Left renal cortex interstitium (tissue), 4 donors: ENCODE measurements around the gene LHFPL3. TPM values are rescaled to one million over a fixed set of nuclear protein-coding genes. Genes with fewer than 3 reads are reported as not detected.
"Not testable (repeated sequence)": the region's sequence is repeated elsewhere in the genome, so short reads cannot be mapped to it uniquely, and the experiment has no call there.

Experiments used
- DNase-seq, 4 donors: peaks; one replicate each; pipeline ENCODE4 v3.0.0-alpha.2; 2013; ENCODE audit warnings: low read depth in 4 of 4, low spot score in 2 of 4, missing footprints in 1 of 4
- polyA plus RNA-seq, 4 donors: library from polyadenylated mRNA; unstranded; fragments of 120-200 nt; gene quantifications; one replicate each; pipeline ENCODE4 v1.2.1, GENCODE V29; 2013; ENCODE audit not compliant: insufficient read length in 4 of 4

The LHFPL3 gene
- polyA plus RNA-seq, 4 donors = 5.2 to 11.3 (median 5.9) TPM

GRCh38 chr7:104661575-104661974 lies 333.2 kb downstream of the LHFPL3 start:
- DNase-seq = no peak

GRCh38 chr7:104664648-104665047 lies 336.2 kb downstream of the LHFPL3 start:
- DNase-seq = no peak

- no peak for DNase-seq
Measured at GRCh38 chr7:104677587-104677986, 349.2 kb downstream of the LHFPL3 start.

GRCh38 chr7:104679085-104679484 lies 350.7 kb downstream of the LHFPL3 start:
- no peak for DNase-seq

- DNase-seq = no peak
Measured at GRCh38 chr7:104686286-104686685, 357.9 kb downstream of the LHFPL3 start.

GRCh38 chr7:104694710-104695109 lies 366.3 kb downstream of the LHFPL3 start:
- no peak for DNase-seq

- DNase-seq = no peak
Measured at GRCh38 chr7:104695563-104695962, 367.2 kb downstream of the LHFPL3 start.

- DNase-seq = no peak
Measured at GRCh38 chr7:104700336-104700735, 371.9 kb downstream of the LHFPL3 start.

- not testable (repeated sequence) for DNase-seq
Measured at GRCh38 chr7:104721027-104721426, 392.6 kb downstream of the LHFPL3 start.

- DNase-seq = no peak
Measured at GRCh38 chr7:104723001-104723400, 394.6 kb downstream of the LHFPL3 start.

GRCh38 chr7:104758504-104758903 lies 430.1 kb downstream of the LHFPL3 start:
- DNase-seq = no peak

GRCh38 chr7:104761892-104762291 lies 433.5 kb downstream of the LHFPL3 start:
- DNase-seq = no peak

GRCh38 chr7:104767113-104767512 lies 438.7 kb downstream of the LHFPL3 start:
- no peak for DNase-seq

GRCh38 chr7:104767826-104768536 lies 439.6 kb downstream of the LHFPL3 start:
- DNase-seq = no peak

GRCh38 chr7:104772405-104773345 lies 444.3 kb downstream of the LHFPL3 start:
- no peak for DNase-seq

- no peak for DNase-seq
Measured at GRCh38 chr7:104773796-104774195, 445.4 kb downstream of the LHFPL3 start.

GRCh38 chr7:104775531-104775930 lies 447.1 kb downstream of the LHFPL3 start:
- DNase-seq = no peak

- no peak for DNase-seq
Measured at GRCh38 chr7:104777301-104777800, 448.9 kb downstream of the LHFPL3 start.

GRCh38 chr7:104779888-104780287 lies 451.5 kb downstream of the LHFPL3 start:
- no peak for DNase-seq

GRCh38 chr7:104784686-104785085 lies 456.3 kb downstream of the LHFPL3 start:
- no peak for DNase-seq

GRCh38 chr7:104789780-104790179 lies 461.4 kb downstream of the LHFPL3 start:
- DNase-seq = no peak
